ENCODE results near the gene AMPD3.

DNA sequence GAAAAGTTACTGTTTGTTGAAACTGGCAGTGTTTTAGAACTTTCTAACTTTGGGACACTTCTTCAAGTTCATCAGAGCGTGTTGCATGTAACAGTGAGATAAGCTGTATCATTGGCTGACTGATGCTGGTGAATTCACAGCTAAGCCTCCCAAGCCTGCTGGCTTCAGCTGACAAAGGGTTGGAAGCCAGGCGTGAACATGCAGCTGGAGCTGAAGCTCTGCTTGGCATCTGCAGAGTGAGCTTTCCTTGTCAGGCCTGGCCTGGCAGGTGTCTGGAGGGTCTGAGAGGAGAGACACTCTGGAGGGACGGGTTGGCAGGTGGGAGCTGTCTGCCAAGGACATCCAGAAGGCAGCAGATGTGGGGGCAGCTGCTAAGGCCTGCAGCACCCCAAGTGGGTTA lies 1.5 kb downstream of the AMPD3 start:
- TF ChIP-seq, protein P1, sequence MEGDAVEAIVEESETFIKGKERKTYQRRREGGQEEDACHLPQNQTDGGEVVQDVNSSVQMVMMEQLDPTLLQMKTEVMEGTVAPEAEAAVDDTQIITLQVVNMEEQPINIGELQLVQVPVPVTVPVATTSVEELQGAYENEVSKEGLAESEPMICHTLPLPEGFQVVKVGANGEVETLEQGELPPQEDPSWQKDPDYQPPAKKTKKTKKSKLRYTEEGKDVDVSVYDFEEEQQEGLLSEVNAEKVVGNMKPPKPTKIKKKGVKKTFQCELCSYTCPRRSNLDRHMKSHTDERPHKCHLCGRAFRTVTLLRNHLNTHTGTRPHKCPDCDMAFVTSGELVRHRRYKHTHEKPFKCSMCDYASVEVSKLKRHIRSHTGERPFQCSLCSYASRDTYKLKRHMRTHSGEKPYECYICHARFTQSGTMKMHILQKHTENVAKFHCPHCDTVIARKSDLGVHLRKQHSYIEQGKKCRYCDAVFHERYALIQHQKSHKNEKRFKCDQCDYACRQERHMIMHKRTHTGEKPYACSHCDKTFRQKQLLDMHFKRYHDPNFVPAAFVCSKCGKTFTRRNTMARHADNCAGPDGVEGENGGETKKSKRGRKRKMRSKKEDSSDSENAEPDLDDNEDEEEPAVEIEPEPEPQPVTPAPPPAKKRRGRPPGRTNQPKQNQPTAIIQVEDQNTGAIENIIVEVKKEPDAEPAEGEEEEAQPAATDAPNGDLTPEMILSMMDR (IDR thresholded peaks at IDR 0.05; ENCODE audit: low read depth, low read length) = no peak
- no peak for TF ChIP-seq EZH2phosphoT487 (IDR thresholded peaks at IDR 0.05; ENCODE audit: low read depth)
